Hypothalamus (tissue), 51 donors: ENCODE data around the gene MRGPRG.

ENCODE experiments used
- DNase-seq, 51 donors: peaks; one replicate each; lab custom pipeline; 2025; lab: John Stamatoyannopoulos, UW

MRGPRG gene

GRCh38 chr11:3207526-3208189, 11.0 kb downstream of the MRGPRG start:
- DNase-seq = no peak

DNA sequence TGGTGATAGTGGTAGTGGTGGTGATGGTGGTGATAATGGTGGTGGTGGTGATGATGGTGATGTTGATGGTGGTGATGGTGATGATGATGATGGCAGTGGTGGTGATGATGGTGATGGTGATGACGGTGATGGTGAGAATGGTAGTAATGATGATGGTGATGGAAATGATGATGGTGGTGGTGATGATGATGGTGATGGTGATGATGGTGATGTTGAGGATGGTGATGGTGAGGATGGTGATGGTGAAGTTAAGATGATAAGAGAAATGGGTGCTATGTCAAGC, 11.8 kb downstream of the MRGPRG start:
- DNase-seq = no peak

DNA sequence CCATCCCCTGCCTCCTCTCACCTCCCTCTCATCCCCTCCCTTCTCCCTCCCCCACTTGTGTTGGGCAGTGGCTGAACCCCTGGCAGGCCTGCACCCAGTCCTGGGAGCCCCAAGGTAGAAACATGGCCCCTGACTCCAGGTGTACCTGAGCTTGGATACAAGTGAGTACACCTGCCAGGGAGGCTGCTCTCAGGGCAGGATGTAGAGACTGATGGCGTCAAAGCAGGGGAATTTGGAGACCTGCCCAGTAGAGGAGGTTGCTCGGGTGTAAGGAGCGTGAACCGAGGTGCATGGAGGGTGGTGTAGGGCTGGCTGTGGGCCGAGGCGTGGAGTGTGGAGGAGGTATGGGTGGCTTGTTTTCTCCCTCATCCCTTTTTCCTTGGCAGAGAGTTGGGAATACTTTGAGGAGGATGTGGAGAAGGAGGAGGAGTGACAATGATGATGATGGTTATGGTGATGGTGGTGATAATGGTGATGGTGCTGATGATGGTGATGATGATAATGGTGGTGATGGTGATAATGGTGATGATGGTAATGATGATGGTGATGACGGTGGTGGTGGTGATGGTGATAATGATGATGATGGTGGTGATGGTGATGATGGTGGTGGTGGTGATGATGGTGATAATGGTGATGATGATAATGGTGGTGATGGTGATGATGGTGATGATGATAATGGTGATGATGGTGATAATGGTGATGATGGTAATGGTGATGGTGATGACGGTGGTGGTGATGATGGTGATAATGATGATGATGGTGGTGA, 12.3 kb downstream of the MRGPRG start:
- no peak for DNase-seq

DNA sequence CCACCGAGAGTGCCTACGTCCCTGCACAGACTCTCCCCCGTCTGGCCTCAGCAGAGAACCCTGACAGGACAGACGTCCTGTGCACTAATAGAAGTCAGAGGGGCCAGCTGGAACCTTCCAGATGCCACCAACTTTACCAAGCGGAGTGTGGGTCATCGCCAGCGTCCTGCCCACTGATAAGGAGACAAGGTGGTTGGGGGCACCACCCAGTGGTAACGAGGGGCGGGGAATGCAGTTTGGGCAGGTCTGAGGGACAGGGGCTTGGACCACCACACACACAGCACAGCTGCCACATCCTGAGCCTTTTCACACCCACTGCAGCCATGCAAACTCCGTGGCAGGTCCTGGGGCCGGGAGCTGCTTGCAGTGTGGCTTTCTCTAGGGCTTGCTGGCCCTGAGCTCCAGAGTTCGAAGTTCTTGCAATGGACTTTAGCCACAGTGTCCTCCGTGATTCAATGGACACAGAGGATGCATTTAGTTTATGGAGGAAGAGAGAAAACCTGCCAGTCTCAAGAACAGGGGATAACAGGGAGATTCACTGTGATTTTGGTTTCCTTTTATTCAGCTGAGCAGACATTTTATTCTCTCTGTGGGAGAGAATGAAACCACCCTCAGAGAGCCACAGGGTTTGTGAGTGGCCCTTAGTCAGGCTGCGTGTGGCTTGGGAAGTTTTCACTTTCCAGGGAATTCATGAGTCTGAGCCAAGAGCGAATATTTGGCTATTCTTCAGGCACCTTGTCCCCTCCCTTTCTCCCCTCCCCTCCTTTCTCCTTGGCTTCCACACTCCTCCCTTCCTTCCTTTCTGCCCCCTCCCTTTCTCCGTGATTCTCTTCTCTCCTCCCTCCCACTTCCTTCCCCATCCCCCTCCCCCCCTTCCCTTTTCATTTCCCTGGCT, 13.1 kb downstream of the MRGPRG start:
- DNase-seq = no peak

- DNase-seq = no peak
These were observed 14.2 kb downstream of the MRGPRG start for GRCh38 chr11:3204141-3205015.

GRCh38 chr11:3203221-3204043, 15.2 kb downstream of the MRGPRG start:
- no peak for DNase-seq

GRCh38 chr11:3202759-3203158, 15.9 kb downstream of the MRGPRG start:
- no peak for DNase-seq

GRCh38 chr11:3202305-3202704, 16.3 kb downstream of the MRGPRG start:
- DNase-seq = no peak

DNA sequence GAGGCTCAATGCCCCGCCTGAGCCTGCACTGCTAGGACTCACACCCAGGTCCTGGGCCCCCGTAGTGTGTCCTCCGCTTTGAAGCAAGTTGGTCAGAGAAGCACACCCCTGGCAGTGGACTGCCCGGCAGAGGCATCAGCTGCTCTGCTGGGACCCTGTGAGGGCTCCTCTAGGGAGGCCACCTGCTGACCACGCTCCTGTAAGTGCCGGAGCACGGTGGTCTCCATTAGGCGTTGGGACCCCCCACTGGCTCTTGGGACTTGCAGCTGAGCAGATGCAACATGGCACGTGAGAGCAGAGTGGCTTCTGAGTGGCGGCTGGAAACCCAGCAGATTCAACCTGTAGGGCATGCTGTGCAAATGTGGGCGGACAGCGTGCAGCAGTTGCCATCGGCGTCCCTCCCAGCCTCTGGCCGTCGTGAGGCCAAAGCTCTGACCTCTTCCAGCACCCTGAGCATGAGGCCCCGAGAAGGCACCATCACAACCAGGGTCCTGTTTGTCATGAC, 16.9 kb downstream of the MRGPRG start:
- no peak for DNase-seq

GRCh38 chr11:3201112-3201581, 17.5 kb downstream of the MRGPRG start:
- no peak for DNase-seq

DNA sequence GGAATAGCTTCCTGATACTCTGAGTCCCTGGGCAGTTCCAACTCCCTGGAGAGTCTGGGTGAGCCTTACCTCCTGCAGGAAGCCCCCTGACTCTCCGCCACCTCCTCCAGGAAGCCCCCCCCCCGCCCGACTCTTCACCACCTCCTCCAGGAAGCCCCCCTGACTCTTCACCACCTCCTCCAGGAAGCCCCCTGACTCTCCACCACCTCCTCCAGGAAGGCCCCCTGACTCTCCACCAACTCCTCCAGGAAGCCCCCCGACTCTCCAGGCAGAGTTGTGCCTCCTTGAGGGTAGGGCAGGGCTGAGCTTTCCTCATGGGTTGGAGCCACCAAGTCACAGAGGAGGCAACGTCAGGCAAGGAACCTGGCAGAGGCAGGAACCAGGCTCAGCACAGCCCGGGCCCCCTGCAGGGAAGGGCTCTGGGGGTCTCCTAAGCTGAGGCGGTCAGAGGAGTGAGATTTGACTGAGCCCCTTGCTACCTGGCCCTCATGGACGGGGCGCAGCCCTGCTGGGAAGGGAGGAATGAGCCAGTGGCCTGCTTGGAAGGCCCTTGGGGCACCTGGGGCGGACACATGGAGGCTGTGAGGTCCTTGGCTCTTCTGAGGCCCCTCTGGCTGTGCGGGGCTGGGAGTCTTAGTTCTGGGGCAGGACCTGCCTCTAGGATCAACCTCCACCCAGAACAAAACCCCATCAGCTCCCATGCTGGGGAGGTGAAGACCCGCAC, 18.1 kb downstream of the MRGPRG start:
- DNase-seq = no peak

DNA sequence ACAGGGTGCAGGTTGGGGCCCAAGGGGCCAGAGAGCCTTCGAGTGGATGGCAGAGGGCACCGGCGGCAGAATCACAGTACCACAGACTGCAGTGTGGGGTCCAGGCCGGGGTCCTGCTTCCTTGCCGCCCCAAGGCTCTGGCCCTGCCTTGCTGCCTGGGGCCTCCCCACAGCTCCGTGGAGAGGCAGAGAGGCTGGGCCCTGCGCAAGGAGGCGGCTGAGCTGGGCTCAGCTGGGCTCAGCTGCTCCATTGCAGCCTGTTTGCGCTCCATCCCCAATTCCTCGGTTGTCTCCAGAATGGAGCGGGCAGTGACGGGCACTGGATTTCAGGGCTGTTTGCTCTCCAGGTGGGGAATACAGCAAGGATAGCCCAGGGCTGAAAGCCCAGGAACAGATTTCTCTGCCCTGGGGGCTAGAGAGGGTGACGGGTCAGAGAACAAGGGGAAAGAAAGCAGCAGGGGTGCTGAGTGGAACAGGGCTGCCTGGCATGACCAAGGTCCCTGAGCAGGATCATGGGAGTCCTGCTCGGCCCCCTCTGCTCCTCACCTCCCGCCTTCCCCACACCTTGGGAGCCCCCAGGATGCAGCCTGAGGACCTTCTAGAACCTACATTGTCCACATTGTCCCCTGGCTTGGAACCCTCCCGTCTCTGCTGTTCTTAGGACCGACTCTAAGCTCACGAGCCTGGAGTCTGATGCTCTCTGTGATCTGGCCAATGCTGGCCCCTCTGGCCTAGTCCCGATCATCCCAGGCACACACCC, 18.9 kb downstream of the MRGPRG start:
- DNase-seq = no peak

- no peak for DNase-seq
These were observed 19.8 kb downstream of the MRGPRG start for GRCh38 chr11:3198815-3199214.

GRCh38 chr11:3197878-3198528, 20.6 kb downstream of the MRGPRG start:
- no peak for DNase-seq

DNA sequence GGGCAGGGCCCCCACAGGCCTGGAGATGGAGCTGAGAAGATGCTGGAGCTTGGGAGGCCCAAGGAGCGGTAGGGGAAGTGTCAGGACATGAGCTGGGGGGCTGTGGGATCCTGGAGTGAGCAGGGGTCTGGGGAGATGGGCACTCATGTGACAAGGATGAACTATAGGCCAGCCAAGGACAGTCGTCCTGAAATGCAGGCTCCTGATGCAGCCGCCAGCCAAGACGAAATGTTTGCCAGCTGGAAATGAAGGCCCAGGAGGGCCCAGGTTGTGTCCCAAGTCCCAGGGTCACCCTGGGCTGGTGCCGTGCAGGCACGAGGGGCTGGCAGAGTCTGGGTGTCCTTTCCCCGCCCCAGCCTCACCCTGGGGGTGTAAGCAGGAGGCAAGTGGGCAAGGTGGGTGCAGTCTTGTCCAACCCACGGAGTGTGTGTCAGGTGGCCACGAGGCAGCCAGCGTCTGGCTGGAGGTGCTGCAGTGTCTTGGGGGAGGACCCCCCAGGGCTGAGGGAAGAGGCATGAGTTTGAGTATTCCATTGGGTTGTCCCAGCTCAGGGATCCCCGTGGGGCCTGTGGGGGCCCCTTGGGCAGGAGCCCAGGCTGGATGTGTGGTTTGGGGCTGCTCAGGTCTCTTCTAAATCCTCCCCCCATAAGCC, 21.4 kb downstream of the MRGPRG start:
- no peak for DNase-seq

DNA sequence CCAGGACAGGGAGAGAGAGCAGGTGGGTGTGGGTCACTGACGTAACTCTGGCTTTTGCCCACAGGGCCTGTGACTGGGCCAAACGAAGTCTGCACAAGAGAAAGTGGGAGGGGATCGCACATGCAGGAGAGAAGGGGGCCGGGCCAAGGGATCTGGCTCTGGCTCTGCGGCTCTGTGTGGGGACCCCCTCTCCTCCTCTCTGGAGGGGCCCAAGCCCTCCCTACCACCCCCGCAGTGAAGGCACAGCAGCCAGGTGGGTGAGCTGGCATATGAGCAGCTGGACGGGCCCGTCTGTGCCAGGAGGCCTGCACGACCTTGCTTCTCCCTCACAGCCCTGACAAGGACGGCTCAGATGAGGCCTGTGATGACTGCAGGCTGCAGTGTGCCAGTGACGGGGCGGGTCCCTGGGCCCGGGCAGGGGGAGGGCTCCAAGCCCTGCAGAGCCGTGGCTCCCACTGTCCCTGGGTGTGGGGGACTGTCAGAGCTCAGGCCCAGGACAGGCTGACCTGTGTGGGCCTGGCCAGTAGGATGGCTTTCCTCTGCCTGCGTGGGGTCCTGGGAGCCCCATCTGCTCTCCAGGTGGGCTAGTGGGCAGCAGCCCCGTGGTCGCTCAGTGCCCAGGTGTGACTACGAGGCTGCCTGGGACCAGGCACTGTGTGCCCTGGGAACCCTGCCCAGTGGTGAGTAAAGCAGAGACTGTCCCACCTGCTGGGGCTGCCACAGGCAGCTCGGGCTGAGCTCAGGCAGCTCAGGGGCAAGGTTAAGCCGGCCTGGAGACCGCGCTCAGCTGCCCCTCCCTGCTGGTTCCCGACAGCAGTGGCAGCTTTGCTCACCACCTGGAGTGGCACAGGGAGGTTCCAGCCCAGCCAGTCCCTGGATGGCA, 22.2 kb downstream of the MRGPRG start:
- no peak for DNase-seq
